ENCODE measurements around the gene GADL1.

Gene GADL1

GRCh38 chr3:30872879-30873278 lies 21.6 kb downstream of the GADL1 start:
- Histone ChIP-seq H3K9me2 (replicated peaks; ENCODE audit: insufficient read depth, low read length) (no peaks in the 10 kb centered on the region), H3K36me3 (replicated peaks; ENCODE audit: insufficient read depth, low read length) (no peaks in the 10 kb centered on the region), H3K9me3 (replicated peaks; ENCODE audit: insufficient read depth, low read length) (no peaks in the 10 kb centered on the region), H4K20me1 (ENCODE audit: insufficient read depth, low read length) (no peaks in the 10 kb centered on the region), H3K4me1 (ENCODE audit: low read length) (no peaks in the 10 kb centered on the region), H3K79me2 (ENCODE audit: low read length) (no peaks in the 10 kb centered on the region), H3K4me3 (ENCODE audit: low read length) (no peak overlapping the region), H3K27ac (ENCODE audit: low read length) (no peak overlapping the region), H3K27me3 (replicated peaks; ENCODE audit: insufficient read depth, low read length) (no peaks in the 10 kb centered on the region), H3K9ac (ENCODE audit: low read length) (no peak overlapping the region), H3F3A (ENCODE audit: insufficient read depth, low read length) (no peaks in the 10 kb centered on the region), H2AFZ (ENCODE audit: low read length) (no peak overlapping the region), H3K4me2 (ENCODE audit: low read depth, low read length) (no peak overlapping the region)
- TF ChIP-seq EZH2phosphoT487 (IDR thresholded peaks at IDR 0.05; ENCODE audit: low read length) = no peak
- TF ChIP-seq EZH2 (optimal IDR thresholded peaks at IDR 0.05; ENCODE audit: low read depth, low read length) = no peak
- TF ChIP-seq CTCF (IDR thresholded peaks at IDR 0.05; ENCODE audit: low read length) = no peak
- no peak for DNase-seq

- Histone ChIP-seq H3F3A (ENCODE audit: insufficient read depth, low read length) (no peaks in the 10 kb centered on the region), H3K4me2 (ENCODE audit: low read depth, low read length) (no peak overlapping the region), H3K27ac (ENCODE audit: low read length) (no peak overlapping the region), H3K4me3 (ENCODE audit: low read length) (no peak overlapping the region), H2AFZ (ENCODE audit: low read length) (no peak overlapping the region), H3K9me3 (replicated peaks; ENCODE audit: insufficient read depth, low read length) (no peaks in the 10 kb centered on the region), H3K79me2 (ENCODE audit: low read length) (no peaks in the 10 kb centered on the region), H3K9ac (ENCODE audit: low read length) (no peak overlapping the region), H3K36me3 (replicated peaks; ENCODE audit: insufficient read depth, low read length) (no peaks in the 10 kb centered on the region), H3K9me2 (replicated peaks; ENCODE audit: insufficient read depth, low read length) (no peaks in the 10 kb centered on the region), H3K27me3 (replicated peaks; ENCODE audit: insufficient read depth, low read length) (no peaks in the 10 kb centered on the region), H4K20me1 (ENCODE audit: insufficient read depth, low read length) (no peaks in the 10 kb centered on the region), H3K4me1 (ENCODE audit: low read length) (no peaks in the 10 kb centered on the region)
- no peak for DNase-seq
- TF ChIP-seq EZH2phosphoT487 (IDR thresholded peaks at IDR 0.05; ENCODE audit: low read length) (no peak), EZH2 (optimal IDR thresholded peaks at IDR 0.05; ENCODE audit: low read depth, low read length) (no peak), CTCF (IDR thresholded peaks at IDR 0.05; ENCODE audit: low read length) (no peak)
Observed at GRCh38 chr3:30871720-30872119, 22.7 kb downstream of the GADL1 start.

GRCh38 chr3:30864836-30865235 lies 29.6 kb downstream of the GADL1 start:
- Histone ChIP-seq H3F3A (ENCODE audit: insufficient read depth, low read length) (no peaks in the 10 kb centered on the region), H3K4me3 (ENCODE audit: low read length) (no peak overlapping the region), H3K9me2 (replicated peaks; ENCODE audit: insufficient read depth, low read length) (no peaks in the 10 kb centered on the region), H2AFZ (ENCODE audit: low read length) (no peak overlapping the region), H3K9ac (ENCODE audit: low read length) (no peak overlapping the region), H3K4me1 (ENCODE audit: low read length) (no peaks in the 10 kb centered on the region), H3K36me3 (replicated peaks; ENCODE audit: insufficient read depth, low read length) (no peaks in the 10 kb centered on the region), H3K79me2 (ENCODE audit: low read length) (no peaks in the 10 kb centered on the region), H3K27me3 (replicated peaks; ENCODE audit: insufficient read depth, low read length) (no peaks in the 10 kb centered on the region), H4K20me1 (ENCODE audit: insufficient read depth, low read length) (no peaks in the 10 kb centered on the region), H3K27ac (ENCODE audit: low read length) (no peak overlapping the region), H3K4me2 (ENCODE audit: low read depth, low read length) (no peak overlapping the region), H3K9me3 (replicated peaks; ENCODE audit: insufficient read depth, low read length) (no peaks in the 10 kb centered on the region)
- DNase-seq = no peak
- TF ChIP-seq CTCF (IDR thresholded peaks at IDR 0.05; ENCODE audit: low read length) (no peak), EZH2 (optimal IDR thresholded peaks at IDR 0.05; ENCODE audit: low read depth, low read length) (no peak), EZH2phosphoT487 (IDR thresholded peaks at IDR 0.05; ENCODE audit: low read length) (no peak)
